ENCODE results near the gene CHRDL2.
"Not testable (repeated sequence)": the region's sequence is repeated elsewhere in the genome, so short reads cannot be mapped to it uniquely, and the experiment has no call there.

Gene CHRDL2

GRCh38 chr11:74669211-74670160 is 61.7 kb downstream of the CHRDL2 start:
- DNase-seq, result no peak

DNA sequence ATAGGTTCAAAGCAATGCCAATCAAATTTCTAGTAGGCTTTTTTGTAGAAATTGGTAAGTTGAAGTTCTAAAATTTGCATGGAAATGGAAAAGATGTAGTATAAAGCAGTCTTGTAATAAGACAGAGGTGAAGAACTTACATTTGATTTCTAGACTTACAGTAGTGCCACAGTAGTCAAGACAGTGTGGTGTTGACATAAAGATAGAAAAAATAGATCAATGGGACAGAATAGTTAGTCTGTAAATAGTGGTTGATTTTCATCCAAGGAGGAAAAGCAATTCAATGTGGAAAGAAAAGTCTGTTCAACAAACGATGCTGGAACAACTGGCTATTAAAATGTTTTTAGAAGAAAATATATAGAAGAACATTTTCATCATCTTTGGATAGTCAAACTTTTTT is 67.9 kb downstream of the CHRDL2 start:
- DNase-seq, result no peak

DNA sequence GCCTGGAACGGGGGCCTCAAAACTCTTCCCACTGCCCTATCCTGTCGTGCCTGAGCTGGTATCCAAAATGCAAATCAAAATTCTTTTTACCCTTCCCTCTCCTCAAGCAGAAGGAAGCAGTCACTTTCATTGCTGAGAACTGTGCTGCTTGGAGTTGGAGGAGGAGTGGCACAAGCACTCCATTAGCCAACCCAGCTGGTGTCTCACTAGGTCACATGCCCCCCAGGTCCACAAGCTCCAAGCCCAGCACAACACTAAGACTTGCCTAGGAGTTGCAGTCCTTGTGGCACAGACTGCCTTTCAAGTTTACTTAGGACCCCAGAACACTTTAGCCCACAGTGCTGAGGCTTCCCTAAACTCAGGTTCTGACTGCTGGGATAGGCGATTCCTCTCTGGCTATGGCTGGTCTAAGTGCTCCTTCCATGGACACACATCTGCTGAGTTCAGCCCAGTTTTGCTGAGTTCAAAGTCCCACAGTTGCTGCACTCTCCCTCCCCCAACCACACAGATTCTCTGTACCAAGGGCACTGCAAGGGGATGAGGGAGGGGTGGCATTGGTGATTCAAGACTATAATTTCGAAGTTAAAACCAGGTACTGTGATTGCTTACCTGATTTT is 68.6 kb downstream of the CHRDL2 start:
- no peak for DNase-seq

- DNase-seq, result not testable (repeated sequence)
These were observed 72.1 kb downstream of the CHRDL2 start for GRCh38 chr11:74659124-74659523.

GRCh38 chr11:74654976-74655375 is 76.2 kb downstream of the CHRDL2 start:
- no peak for DNase-seq

DNA sequence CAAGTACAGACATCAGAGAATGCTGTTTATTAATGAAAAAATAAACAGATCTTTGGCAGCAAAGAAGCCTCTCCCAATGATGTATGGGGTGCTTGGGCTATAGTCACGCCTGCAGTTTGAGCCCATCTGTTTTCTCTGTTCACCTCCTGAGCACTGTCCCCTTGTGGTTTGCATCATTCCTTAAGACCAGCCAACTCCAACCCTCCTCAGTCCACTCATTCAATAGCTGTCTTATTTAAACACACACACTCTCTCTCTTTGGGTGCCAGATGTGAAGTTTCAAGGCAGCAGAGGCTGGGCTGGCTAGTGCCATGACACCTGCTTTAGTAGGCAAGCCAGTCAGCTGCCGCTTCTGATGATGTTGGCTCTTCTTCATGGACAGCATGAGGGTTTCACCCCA is 80.7 kb downstream of the CHRDL2 start:
- DNase-seq, result no peak

- no peak for DNase-seq
These were observed 82.3 kb downstream of the CHRDL2 start for GRCh38 chr11:74648894-74649293.

- DNase-seq, result no peak
These were observed 83.4 kb downstream of the CHRDL2 start for GRCh38 chr11:74647831-74648230.

- DNase-seq, result no peak
These were observed 83.8 kb downstream of the CHRDL2 start for GRCh38 chr11:74647404-74647803.

DNA sequence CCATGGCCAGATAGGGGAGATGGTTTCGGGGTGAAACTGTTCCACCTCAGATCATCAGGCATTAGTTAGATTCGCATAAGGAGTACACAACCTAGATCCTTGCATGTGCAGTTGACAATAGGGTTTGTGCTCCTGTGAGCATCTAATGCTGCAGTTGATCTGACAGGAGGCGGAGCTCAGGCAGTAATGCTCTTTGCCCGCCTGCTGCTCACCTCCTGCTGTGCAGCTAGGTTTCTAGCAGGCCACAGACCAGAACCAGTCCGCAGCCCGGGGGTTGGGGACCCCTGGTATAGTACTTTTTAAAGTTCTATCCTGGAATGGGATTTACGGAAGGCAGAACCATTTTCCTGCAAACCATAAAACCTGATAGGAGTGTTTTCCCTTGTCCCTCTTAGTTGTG is 84.3 kb downstream of the CHRDL2 start:
- no peak for DNase-seq

All from right forelimb (tissue), 1 donor.